ENCODE data around the gene AMN1.
A peak's percentile ranks its signal among the peaks of the same experiment; 100 is the strongest.
"Not testable (repeated sequence)": the region's sequence is repeated elsewhere in the genome, so short reads cannot be mapped to it uniquely, and the experiment has no call there.

AMN1 gene

DNA sequence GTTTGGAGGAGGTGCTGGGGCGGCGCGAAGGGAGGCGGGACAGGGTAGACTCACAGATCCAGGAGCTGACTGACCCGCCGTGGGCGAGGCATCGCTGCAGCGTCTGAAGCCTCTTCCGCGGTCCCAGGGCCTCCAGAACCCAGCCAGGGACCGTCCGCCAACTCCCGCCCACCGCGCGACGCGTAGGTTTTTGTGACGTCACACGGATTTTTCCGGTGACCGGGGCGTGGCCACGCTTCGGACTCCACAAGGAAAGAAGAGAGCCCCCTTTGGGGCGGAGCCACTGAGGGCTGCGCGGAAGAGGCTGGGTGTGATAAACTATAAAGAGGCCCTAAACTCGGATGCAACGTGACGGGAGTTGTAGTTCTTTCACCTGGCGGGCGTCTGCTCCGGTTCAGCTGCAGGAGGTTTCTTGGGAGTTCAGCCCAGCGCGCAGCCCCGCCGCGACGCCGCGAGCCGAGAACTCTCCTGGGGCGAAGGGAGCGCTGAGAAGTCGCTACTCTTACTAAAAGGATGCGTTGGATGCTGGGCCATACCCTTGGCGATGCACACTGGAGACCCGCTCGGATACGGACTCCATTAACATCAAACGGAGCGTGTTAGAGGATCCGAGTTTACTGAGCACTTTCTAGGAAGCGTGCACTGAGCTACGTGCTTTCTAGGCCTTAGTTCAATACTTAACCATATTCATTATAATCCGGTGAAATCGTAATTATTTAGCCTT, at the start of gene AMN1:
Gene AMN1, minus strand, starts transcription at position 105 of the 724 bp plus-strand sequence. Its CDS starts 13 bp downstream, at position 92.
- DNase-seq: peak; percentile 95

DNA sequence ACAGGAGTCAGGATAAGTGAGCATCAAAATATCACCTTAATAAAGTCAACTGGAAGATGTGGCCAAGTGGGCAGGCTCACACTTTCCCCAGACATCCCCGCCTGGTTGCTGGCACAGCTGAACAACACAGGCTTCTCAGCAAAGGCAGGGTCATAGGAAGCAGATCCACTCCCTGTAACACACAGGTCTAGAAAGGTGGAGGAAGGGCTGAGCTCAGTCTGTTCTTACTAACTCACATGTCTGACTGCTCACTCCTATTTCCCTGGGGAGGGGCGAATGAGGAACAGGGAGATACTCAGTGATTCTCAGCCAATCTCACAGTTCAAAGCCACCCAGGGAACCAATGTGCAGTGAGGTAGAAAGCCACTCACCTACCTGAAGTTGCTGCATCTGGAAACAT, 45.0 kb upstream of the AMN1 start:
- DNase-seq: no peak

DNA sequence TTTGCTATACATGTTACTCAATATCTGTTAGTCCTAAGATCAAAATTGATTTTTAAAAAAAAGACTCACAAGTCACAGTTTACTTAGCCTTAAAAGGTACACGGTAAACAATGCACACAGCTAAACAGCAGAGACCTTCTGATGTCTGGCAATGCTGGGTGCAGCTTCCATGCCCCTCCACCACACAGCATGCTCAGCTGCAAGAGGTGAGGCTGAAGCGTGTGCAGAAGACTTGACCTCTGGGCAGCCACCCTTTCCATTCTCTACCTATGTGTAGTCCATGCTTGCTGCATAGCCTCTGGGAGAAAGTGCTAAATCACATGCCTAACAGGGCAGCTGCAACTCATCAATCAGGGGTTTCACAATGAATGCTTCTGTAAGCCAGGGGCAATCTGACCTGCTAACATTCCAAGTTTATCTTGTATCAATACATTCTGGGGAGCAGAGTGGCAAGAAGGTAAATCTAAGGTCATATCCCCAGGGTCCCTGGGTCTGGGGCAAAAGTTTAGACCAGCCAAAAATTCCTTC, 44.5 kb upstream of the AMN1 start:
- DNase-seq: no peak

DNA sequence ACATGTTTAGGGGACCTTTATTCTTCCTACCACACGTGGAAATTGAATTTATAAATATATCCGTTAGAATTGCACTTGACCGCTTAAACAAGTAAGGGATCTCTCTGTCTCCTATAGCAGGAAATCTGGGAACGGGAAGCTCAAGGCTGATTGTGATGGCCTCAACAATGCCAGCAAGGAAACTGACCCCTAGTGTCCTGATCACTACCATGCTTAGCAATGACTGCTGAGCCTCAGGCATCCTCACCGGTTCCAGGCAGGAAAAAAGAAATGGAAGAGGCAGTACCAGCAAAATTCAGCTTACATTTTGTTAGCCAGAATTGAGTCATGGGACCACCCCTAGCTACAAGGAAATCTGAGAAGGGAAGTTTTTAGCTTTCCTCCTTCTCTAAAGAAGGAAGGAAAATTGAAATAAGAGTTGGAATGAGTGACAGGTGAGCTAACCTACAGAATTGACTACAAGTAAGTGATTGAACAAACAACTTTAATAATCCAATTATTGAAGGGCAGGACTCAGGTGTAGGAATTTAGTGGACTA, 43.9 kb upstream of the AMN1 start:
- no peak for DNase-seq

DNA sequence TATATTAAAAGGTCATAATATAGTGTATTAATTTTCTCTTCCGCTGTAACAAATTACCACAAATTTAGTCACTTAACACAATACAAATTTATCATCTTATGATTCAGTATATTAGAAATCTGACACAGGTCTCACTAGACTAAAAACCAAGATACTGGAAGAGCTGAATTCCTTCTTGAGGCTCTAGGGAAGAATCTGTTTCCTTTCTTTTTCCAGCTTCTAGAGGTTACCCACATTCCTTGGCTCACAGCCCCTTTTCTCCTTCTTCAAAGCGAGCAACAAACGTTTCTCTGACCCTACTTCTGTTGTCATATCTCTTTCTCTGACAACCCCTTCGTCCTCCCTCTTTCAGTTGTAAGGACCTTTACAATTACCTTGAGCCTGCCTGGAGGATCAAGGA, 43.4 kb upstream of the AMN1 start:
- no peak for DNase-seq

DNA sequence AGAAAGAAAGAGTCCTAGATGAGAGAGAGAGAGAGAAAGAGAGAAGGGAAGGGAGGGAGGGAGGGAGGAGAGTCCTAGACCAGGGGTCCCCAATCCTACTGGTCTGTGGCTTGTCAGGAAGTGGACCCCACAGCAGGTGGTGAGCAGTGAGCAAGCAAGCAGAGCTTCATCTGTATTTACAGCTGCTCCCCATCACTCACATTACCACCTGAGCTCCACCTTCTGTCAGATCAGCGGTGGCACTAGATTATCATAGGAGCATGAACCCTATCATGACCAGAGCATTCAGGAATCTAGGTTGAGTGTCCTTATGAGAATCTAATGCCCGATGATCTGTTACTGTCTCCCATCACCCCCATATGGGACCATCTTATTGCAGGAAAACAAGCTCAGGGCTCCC, 39.2 kb upstream of the AMN1 start:
- no peak for DNase-seq

DNA sequence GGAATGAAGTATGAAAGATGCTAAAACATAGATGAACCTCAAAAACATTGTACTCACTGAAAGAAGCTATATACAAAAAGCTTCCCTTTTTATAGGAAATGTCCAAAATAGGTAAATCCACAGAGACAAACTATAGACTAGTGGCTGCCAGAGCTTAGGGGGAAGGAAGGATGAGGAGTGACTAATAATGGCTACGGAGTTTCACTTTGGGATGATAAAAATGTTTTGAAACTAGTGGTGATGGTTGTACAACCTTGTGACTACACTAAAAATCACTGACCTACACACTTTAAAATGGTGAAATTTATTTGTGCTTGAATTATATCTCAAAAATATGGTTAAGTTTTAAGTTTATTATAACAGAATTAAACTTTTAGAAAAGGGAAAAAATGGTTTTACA, 37.1 kb upstream of the AMN1 start:
- no peak for DNase-seq

DNA sequence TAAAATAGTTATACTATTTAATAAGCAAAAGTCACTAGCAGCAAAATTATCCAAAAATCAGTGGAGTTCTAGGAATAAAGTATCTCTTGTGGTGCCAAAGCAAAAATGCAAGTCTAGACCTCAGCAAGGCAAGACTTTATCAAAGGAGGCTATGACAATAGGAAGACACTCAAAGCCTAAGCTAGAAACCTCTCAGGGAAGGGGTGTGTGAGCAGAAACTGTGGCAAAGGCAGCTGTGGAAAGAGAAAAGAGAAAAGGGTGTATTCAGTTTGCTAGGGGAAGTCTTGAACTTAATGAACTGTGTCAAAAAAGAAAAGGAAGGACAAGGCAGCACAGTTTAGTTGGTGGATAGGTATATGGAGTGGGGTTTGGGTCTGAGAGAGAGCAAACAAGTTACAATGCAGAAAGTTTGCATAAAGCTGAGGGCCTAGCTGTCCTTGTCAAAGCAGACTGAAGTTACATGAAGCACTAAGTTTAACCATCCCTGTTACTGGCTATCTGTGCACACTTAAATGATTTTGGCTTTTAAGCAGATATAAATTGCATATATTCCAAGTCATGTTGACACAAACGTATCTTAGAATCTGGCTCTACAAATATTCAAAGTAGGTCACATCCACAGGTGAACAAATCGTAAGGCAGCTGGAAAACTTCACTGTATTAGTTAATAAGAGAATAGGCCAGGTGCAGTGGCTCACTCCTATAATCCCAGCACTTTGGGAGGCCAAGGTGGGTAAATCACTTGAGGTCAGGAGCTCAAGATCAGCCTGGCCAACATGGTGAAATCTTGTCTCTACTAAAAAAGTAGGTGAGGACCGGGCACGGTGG, 31.0 kb upstream of the AMN1 start:
- no peak for DNase-seq

DNA sequence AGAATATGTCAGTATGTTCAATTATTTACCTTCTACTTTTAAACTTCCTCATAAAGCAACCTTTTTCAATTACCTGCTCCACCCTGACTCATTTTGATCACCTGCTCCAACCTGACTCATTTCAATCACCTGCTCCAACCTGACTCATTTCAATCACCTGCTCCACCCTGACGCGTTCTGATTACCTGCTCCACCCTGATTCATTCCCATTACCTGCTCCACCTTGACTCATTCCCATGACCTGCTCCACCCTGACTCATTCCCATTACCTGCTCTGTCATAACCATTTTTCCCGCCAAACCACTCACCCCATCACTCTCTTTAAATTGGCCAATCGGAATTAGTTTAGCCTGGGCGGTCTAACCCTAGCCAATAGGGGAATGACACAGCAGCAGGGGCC, 29.5 kb upstream of the AMN1 start:
- not testable (repeated sequence) for DNase-seq

DNA sequence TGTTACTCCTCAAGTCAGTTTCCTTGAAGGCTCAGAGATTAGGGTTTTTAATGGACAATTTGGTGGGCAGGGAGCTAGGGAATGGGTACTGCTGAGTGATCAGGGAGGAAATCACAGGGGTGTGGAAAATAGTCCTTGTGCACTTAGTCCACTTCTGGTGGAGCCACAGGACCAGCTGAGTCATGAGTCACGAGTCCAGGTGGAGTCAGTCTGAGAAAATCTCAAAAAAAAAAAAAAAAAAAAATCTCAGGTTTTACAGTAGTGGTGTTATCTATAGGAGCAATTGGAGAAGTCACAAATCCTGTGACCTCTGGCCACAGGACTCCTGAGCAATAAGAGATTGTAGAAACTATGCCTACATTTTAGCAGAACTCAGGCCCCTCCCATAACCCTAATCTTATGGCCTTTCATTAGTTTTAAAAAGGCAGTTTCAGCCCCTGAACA, 28.2 kb upstream of the AMN1 start:
- DNase-seq: no peak

DNA sequence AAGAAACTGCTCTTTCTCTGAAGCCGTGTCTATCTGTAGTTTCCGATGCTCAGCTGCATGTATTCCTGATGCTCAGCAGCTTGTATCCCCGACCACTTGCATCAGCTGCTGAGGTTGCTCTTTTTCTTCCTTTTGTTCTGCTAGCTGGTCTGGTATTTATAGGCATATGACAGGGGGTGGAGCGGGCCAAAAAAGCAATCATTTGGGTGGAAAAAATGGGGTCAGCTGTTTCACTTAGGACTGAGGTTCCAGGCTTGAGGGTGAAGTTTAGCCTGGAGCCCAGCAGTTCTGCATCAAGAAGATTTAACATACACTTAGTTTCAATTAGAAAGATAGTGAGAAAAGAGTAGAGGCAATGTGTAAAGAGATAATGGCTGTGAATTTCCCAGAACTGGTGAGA, 23.6 kb upstream of the AMN1 start:
- DNase-seq: no peak

DNA sequence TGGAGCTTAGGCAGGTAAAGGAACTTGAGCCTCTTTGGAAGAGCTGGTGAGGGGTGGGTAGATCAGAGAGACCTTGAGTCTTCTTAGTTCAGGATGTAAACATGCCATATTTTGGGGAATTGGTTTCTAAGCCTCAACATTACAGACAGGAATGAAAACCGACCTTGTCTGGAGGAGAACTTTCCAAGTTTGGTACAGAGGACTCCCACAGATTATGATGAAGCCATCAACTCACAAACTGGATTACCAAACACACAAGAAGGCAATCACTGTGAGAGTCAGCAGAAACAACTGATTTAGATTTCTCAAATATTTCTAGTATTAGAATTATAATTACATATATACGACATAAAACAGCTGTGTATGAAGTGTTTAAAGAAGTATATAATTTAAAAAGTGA, 22.3 kb upstream of the AMN1 start:
- DNase-seq: no peak

DNA sequence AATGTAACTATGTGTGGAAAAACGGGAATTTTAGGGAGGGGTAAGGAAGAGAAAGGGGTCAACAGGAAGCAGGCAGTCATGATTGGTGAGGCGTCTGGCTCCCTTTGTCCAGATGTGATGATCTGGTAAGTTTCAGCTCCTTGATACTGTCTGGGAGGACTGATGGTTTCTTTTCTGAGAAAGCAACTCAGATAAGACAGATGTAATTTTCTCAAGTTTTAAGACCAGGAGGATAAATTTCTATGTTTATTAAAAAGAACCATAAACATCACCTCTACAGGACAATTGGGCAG, 21.9 kb upstream of the AMN1 start:
- DNase-seq: no peak

DNA sequence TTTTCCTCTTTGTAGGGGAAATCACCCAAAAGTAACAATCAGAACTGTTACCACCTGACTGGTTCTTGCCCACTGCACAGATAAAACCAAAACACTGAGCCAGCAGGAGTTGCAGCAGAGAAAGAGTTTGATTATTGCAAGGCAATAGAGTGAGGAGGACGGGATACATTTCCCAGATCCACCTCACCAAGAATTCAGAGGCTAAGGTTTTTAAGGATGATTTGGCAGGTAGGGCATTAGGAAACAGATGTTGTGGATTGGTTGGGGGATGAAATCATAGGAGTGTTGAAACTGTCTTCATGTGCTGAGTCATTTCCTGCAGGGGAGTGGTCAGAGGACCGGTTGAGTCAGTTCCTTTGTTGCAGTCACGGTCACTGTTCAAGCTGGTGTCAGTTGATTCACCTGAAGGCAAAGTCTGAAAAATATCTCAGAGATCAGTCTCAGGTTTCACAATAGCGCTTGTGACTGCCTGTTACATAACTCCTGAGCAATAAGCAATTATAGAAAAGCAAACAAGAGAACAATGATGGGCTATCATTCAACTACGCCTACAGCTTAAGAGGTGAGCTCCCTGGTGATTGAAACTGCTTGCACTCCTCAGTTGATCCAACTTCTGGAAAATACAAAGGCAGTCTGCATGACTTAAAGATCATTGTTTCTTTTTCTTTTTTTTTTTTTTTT, 20.3 kb upstream of the AMN1 start:
- DNase-seq: peak; percentile 86

DNA sequence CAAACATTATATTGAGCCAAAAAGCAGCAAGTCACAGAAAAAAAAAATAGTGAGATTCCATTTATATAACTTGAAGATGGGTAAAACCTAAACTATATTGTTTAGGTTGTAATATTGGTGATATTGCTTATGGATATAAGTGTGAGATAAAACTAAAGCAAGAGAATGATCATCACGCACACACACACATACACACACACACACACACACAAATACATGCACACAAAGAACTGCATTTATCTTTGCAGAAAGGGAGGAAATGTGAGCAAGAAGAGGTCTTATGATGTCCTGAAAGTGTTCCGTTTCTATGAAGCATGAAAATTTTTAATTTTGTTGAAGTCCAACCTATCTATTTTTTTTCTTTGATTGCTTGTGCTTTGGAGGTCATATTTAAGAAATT, 16.4 kb upstream of the AMN1 start:
- DNase-seq: no peak

DNA sequence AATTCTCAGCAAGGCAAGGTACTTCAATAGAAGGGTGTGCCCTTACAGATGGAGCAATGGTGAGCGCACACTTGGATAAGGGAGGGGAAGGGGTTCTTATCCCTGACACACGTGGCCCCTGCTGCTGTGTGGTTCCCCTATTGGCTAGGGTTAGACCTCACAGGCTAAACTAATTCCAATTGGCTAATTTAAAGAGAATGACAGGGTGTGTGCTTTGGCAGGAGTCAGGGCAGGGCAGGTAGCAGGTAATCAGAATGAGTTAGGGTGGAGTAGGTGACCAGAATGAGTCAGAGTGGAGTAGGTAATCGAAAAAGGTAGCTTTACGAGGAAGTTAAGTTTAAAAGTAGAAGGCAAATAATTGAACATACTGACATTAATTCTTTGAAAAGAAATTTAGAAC, 15.5 kb upstream of the AMN1 start:
- not testable (repeated sequence) for DNase-seq

DNA sequence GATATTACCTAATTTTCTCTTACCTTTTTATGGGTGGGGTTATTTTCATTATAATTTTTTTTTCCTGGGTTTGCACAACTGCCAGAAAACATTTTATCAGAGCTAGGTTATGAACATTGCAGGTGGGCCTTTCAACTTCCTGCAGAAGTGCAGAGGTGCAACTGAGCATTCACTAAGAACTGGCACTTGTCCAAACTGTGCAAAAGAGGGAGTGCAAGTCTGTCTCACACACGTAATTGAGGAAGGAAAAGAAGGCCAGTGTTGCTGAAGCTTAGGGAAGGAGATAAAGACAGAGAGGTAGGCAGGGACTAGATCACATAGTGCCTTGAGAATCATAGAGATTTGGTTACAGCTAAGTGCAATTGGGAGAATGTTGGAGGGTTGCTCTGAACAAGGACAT, 14.1 kb upstream of the AMN1 start:
- no peak for DNase-seq

DNA sequence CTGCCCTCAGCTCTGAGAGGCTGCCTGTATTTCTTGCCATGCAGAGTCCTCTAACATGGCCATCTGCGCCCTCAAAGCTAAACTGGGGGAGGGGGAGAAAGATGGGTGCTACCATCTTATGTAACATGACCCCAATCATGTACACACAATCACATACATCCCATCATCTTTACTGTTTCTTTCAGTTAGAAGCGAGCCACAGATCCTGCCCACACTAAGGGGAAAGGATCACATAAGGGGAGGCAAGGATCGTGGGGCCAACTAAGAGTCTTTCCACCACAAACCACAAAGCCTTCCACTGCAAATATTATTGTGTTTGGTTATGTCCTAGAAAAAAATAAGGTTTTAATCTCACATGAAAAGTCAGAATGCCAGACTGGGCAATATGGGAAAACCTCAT, 11.8 kb upstream of the AMN1 start:
- no peak for DNase-seq

DNA sequence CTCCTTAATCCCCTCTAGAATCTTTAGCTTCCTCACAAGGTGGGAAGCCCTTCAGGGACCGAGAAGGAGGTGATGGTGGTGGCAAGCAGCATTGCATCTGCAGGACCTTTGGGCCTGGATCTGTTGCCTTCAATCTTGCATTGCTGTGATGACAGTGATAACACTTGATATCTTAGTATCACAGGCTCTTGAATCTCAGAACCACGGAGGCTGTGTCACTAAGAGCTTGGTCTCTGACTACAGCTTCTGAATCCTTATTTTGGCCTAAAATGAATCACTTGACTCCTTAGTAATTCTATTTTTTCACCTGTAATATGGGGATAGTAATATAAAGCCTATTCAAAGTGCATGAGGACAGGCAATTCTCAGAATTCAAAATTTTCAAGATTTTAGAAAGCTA, 8.9 kb upstream of the AMN1 start:
- DNase-seq: no peak

DNA sequence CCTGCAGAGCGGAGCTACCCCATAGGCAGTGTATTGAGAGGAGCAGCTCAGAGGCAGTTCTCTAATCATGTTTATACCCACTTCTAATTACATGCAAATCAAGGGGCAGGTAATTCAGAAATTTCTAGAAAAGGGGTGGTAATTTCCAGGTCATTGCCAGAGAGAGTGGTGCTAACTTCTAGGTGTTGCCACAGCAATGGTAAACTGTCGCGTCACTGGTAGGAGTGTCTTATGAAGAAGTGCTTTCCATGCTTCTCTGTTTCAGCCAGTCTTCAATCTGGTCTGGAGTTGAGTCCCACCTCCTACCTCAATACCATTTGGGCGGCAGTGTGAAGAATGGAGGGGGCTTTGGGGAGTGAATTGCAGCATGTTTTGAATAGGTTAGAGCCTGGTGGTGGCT, 8.5 kb upstream of the AMN1 start:
- DNase-seq: no peak

DNA sequence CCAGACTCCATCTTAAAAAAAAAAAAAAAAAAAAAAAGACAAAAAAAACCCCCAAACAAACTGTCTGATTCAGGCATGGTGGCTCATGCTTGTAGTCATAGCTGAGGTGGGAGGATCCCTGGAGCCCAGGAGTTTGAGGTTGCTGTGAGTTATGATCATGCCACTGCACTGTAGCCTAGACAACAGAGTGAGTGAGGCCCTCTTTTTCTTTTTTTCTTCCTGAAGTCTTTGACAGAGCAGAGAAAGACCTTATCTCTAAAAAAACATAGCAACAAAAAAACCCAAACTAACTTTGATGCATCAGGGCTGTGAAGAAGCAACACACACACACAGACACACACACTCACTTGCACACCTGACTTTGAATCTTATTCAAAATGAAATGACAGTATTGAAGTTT, 7.7 kb upstream of the AMN1 start:
- no peak for DNase-seq

DNA sequence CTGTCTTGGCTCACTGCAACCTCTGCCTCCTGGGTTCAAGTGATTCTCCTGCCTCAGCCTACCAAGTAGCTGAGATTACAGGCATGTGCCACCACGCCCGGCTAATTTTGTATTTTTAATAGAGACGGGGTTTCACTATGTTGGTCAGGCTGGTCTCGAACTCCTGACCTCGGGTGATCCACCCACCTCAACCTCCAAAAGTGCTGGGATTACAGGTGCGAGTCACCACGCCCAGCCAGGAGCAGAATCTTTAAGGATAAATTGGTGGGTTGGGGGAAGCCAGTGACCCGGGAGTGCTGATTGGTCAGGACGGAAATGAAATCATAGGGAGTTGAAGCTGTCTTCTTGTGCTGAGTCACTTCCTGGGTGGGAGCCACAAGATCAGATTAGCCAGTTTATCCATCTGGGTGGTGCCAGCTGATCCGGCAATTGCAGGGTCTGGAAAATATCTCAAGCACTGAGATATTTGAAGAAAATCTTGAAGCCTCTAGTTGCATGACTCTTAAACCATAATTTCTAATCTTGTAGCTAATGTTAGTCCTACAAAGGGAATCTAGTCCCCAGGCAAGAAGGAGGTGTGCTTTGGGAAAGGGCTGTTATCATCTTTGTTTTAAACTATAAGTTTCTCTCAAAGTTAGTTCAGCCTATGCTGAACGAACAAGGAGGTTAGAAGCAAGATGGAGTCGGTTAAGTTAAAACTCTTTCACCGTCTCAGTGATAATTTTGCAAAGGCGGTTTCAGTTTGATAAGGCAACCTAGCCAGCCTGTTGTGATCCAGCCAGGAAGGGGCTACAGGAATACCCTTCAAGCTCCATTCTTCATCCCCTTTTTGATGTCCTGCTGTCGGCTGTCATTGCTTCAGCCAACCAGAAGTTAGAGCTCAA, 5.0 kb upstream of the AMN1 start:
- not testable (repeated sequence) for DNase-seq

All from NCI-H2227 treated with DMSO at 0.1 percent for 48 hours (cell line).